Activated CD4-positive, alpha-beta T cell treated with anti-CD3 and anti-CD28 coated beads, Interleukin-2, amount 50 U/mL, for 16 hours (primary cell): ENCODE results near the gene SERPING1.

ENCODE experiments used
- DNase-seq: peaks from one replicate; pipeline ENCODE4 v3.0.0-alpha.2; 2020

The SERPING1 gene

DNA sequence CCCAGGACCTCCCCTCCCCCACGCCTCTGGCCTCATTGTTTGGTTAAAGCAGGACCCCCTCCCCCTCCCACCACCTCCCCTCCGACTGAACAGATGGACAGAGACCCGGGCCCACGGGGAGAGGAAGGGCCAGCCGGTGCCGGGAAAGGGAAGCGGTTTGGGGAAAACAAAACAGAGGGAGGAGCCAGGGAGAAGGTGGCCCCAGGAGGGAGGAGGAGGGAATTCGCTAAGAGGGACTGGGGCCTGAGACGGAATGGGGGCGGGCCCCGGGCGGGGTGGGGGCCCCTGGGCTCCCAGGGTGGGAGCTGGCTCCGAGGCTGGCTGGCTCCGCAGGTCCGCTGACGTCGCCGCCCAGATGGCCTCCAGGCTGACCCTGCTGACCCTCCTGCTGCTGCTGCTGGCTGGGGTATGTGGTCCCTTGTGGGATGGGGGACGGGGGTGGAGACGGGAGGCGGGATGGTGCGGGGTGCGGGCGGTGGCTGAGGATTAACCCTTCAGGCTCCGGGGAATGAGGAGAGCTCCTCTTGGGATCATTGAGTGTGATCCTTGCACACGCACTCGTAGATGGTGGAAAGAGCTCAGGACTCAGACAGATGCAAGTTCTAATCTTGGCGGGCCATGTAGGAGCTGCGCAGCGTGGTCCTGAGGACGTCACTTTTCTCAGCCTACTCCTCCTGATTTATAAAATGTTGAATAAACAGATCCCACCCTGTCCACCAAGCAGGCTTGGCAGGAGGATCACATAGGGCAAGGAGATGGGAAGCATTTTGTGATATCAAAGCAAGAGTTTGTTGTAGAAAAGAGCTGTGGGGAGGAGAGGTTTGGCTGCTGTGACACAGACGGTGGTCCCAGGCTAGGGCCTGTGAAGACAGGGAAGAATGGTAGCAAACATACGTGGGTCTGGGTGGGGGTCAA lies 688 bp downstream of the SERPING1 start:
- DNase-seq: no peak

DNA sequence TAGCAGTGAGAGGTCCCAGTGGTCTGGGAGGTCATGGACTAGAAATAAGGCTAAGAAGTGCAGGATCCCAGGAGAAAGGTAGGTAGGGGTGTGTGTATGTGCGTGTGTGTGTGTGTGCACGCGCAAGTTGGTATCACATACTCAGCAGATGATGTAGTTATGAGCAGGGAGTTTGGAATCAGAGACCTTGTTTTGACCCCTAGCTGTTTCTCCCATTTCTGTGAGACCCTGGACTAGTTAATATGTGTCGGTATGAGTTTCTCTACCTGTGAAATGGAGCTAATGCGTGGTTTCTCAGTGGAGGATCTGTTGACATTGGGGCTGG lies 1.3 kb downstream of the SERPING1 start:
- DNase-seq: no peak

DNA sequence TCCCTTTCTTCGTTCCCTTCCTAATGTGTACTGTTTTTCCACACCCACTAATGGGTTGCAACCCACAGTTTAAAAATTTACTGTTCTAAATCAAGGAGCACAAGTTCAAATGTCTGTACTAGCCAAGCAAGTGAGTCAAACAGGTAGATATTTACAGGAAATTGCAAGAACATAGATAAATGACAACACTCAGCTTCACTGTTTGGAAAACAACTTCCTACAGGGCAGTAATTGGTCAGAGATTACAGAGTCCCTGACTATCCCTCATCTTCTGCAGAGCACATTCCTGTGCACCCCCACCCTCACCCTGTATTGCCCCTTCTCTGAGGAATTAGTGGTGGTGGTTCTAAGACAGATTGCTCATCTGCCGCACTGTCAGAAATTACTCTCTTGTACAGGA lies 1.9 kb downstream of the SERPING1 start:
- no peak for DNase-seq

DNA sequence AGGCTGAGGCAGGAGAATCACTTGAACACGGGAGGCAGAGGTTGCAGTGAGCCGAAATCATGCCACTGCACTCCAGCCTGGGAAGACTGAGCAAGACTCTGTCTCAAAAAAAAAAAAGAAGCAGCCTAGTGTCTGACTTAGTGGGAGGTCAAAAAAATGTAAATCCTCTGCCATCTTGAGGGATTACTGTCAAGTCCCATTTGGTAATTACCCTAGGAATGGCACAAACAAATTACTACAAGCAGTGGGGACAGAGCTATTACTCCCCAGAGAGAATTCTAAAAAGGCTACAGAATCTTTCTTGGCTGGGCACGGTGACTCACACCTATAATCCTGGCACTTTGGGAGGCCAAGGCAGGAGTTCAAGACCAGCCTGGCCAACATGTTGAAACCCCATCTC lies 3.8 kb downstream of the SERPING1 start:
- DNase-seq: no peak

DNA sequence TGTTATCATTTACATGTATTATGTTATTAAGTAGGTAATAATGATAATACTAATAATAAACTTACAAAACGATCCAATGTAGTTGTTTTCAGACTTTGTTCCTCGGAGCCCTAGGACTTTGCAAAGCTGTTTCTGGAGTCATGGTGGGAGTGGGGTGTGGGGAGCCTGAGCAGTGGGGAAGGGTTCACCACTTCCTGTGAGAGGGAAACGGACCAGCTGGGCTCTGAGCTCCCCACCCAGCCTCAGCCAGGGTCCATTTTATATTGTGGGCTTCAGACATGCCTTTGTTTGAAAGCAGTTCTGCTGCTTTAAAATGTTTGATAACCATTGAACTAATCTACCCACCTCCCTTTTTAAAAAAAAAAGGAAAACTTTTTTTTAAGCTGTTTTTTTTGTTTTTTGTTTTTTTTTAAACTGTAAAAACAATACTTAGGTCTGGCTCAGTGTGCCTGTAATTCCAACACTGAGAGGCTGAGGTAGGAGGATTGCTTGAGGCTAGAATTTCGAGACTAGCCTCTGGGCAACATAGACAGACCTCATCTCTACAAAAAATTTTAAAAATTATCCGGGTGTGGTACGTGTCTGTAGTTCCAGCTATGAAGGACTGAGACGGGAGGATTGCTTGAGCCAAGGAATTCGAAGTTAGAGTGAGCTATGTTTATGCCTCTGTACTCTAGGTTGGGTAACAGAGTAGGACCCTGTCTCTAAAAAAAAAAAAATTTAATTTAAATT lies 7.0 kb downstream of the SERPING1 start:
- no peak for DNase-seq

DNA sequence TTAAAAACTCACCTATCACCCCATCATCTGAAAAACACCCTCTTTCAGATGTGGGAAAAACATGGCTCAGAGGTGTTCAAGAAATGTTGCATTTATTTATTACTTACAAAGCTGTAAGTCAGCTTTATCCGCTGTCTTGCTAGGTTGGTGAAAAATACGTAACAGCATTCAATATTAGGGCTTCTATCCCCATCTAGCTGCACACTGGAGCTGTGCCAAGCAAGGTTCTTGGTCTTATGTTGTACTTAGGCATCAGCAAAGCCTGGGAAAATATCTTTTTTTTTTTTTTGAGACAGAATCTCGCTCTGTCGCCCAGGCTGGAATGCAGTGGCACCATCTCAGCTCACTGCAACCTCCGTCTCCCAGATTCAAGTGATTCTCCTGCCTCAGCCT lies 7.5 kb downstream of the SERPING1 start:
- DNase-seq: no peak

DNA sequence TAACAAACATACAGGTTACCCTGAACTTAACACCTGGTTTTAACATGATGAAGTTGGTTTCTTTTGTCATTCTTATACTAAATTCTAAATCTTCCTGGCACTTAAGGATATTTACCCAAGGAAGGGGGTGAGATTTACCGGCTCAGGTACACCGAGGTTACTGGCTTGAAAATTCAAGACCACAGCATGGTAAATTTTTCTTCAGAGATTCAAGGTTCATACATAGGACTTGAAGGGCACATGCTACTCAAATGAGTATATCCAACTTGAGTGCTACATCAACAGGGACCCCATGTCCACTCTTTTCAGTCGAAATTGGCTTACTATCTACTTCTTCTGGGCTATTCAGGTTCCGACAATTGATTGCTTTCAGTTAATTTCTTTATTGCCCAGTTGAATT lies 12.7 kb downstream of the SERPING1 start:
- DNase-seq: no peak

DNA sequence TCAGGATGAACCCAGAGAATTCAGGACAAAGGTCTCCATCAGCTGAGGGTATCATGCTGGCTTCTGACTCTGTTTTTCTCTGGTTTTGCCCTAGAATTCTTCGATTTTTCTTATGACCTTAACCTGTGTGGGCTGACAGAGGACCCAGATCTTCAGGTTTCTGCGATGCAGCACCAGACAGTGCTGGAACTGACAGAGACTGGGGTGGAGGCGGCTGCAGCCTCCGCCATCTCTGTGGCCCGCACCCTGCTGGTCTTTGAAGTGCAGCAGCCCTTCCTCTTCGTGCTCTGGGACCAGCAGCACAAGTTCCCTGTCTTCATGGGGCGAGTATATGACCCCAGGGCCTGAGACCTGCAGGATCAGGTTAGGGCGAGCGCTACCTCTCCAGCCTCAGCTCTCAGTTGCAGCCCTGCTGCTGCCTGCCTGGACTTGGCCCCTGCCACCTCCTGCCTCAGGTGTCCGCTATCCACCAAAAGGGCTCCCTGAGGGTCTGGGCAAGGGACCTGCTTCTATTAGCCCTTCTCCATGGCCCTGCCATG lies 16.8 kb downstream of the SERPING1 start:
- no peak for DNase-seq

DNA sequence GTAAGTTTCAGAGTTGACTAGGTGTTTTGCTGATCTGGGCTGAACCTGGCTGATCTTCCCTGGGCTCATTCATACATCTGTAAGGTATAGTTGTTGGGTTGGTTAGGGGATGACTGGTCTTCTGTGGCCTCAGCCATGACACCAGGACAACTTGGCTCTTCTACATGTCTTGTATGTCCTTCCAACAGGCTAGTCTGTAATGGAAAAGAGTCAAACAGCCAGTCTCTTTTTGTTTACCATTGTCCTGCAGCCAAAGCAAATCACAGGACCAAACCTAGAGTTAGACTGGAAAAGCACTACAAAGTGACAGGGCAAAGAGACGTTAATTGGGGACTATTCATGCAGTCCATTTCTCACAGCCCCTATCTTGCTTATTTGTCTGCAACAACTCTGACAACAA lies 17.8 kb downstream of the SERPING1 start:
- no peak for DNase-seq

DNA sequence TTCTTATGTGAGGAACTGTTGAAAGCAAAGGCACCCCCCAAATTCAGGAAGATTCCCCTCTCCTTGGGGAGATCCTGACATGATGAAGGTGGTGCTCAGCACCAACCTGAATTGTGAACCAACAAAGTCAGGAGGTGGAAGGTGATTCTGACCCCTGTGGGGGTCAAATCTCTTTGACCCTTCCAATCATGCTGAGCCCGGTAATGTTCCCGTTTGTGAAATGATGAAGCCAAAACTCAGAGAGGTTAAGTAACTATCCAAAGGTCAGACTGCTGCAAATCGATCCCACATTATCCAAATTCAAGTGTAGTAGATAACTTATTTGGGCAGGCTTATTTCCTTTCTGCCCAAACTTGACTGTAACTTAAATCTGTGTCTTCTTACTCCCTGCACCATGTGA lies 19.1 kb downstream of the SERPING1 start:
- no peak for DNase-seq

DNA sequence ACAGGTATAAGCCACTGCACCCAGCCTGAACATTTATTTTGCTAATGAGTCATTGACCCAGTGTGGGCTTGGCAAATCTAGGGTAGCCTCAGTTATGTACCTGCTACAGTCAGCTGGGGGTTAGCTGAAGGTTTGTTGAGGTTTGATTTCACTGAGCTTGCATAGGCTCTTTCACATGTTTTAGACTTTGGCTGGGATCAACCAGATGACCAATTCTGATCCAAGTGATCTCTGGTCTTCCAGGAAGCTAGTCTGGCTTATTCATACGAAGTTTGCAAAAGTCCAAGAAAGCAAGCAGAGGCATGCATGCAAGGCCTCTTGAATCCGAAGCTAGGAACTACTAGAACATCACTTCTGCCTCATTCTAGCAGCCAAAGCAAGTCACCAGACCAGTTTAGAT lies 21.0 kb downstream of the SERPING1 start:
- no peak for DNase-seq

DNA sequence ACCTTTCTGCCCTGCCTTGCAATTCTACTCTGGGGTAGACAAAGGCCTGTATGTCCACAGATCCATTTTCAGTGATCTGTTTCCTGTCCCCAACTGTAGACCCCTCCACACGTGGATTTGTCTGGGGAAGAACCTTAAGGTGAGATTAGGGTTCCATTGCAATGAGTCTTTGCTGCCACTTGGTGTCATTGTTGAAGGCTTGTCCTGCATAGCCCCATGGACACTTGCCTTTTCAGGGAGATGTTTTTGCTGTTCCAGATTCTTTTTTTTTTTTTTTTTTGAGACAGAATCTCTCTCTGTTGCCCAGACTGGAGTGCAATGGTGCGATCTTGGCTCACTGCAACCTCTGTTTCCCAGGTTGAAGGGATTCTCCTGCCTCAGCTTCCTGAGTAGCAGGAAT lies 21.8 kb downstream of the SERPING1 start:
- no peak for DNase-seq

DNA sequence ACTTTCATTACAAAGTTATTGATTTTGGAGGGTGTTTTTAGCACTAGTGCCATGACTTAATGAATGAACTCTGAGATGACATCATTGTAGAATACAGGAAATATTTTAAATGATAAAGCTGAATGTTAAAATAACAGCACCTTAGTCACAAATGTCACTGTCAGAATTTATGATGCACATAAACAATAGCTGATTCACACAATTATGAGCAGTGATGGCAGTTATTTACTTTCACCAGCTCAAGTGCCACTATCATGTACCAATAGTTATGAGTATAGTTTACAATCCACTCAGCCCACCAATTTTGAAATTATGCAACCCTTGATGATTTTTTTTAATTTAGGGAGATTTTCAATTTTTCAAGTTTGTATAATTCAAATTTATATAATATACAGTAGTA lies 23.0 kb downstream of the SERPING1 start:
- DNase-seq: no peak

DNA sequence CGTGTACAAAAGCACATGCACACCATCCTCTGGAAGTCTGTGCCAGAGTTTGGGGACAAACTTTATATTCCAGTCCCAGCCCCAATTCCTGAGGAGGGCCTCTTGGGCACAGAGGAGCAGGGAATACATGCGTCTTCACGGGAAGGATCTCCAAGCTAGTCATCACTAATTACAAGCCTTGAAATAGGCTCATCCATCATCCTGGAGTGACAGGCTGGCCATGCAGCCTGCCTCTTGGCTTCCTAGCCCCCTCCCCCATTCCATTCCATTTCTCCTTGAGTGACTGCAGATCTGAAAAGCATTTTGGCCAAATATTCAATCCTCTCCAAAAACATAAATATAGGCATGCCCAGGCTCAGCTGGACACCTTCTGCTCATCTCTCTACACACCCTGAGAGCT lies 24.8 kb downstream of the SERPING1 start:
- DNase-seq: no peak

DNA sequence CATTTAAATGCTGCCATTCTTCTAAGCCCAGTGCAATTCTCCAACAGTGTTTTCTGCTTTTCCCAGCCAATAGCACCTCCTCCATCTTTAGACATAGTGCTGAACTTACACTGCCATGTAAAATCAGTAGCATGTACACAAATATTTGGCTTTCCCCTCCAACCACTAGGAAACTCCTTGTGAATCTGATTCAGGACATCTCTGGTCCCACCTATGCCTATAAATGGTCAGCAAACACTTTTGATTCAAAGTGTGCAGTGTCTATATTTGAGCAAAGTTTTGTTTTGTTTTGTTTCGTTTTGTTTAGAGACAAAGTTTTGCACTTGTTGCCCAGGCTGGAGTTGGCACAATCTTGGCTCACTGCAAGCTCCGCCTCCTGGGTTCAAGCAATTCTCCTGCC lies 27.4 kb downstream of the SERPING1 start:
- DNase-seq: no peak

DNA sequence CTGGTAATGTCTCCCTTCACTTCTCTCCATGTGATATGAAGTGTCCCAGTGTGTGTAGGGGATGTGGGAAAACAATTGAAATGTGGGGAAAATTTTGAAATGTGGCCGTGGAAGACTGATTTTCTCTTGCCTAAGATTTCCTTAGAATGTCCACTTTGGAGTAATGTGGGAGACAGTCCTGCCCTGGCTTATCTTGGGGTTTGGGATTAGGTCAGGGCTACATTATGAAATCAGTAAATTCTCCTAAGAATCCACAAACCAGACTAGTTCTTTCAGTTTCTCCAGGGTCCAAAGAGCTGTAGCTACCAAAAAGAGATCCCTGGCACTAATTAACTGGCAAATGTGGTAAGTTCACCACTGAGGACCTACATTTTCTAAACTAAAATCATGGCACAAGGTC lies 29.4 kb downstream of the SERPING1 start:
- no peak for DNase-seq

DNA sequence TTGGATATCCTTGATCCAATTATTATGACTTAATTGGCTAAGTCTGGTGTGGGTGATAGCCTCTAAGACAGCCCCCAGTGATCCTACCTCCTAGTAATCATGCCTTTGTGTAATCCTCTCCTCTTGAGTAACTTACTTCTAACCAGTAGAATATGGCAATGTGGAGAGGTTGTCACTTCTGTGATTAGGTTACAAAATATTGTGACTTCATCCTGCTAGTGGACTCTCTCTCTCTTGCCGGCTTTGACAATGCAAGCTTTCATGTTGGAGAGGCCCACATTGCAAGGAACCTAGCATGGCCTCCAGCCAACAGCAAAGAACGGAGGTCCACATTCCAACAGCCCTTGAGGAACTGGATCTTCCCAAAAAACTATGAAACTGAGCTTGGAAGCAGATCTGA lies 32.7 kb downstream of the SERPING1 start:
- no peak for DNase-seq

DNA sequence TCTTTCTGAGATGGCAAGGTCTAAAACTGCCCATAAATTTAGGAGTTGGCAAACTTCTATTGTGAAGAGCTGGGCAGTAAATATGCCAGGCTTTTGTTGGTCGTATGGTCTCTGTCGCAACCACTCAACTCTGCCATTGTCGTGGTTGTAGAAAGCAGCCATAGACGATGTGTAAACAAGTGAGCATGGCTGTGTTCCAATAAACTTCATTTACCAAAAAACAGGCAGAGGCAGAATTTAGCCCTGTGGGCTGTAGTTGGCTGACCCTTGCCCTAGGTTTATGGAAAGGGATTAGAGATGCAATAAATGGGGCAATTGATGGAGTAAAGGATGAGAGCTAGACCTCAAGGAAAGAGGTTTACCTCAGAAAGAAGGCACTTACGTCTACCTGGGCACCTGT lies 34.6 kb downstream of the SERPING1 start:
- no peak for DNase-seq

DNA sequence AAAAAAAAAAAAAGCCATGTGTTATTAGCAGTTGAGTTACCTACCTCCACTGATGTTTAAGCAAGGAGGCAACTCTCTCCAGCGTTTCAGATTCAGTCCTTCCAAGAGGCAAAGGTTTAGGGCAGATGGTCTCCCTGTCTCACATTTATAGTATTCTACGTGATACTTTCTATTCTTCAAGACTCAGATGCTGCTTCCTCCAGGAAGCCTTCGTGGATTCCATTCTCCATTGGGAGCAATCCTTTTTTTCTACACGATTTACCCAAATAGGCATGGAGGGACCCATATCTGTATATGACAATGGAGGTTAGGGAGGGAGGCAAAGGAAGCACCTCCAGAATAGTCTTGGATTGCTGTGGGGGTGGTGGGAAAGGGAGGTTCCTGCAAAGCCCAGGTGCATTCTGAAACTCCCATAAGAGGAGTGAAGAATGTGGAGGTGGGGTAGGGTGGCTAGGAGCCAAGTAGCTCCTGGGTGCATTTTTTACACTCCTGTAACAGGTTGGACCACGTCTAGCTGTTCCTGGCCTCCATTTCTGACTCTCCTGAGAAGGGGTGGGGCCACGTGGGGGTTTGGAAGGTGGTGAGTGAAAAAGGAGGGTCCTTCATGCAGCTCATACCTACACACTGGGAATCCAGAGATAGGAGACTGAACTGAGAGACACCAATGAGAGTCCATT lies 36.0 kb downstream of the SERPING1 start:
- DNase-seq: no peak

DNA sequence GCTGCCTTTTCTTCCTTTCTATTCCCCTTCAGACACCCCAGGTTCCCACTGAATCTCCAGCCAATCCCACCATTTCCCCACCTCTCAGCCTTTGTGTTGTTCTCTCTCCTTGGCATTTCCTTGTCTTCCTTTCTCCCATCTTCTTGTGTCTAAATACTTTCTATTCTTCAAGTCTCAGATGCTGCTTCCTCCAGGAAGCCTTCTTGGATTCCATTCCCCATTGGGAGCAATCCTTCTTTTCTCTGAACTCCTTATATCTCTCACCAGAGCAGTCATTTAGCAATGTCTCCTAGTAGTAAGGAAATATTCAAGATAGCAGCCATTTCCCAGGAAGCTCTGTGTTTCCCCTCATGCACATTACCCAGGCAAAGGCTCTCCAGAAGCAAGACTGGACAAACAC lies 36.8 kb downstream of the SERPING1 start:
- no peak for DNase-seq

DNA sequence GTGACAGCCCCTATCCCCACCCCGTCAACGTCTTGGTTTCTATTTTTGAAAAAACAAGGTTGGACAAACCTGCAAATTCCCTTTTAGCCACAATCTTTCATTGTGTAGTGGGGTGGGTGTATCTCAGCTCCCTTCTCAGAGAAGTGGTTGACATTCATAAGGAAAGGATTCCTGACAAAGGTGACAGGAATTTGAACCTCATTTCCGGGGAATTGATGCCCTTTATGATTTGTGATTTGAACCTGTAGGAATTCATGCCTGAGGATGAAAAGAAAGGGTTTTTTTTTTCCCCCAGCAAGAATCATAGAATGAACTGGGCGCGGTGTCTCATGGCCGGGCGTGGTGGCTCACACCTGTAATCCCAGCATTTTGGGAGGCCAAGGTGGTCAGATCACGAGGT lies 37.8 kb downstream of the SERPING1 start:
- no peak for DNase-seq

DNA sequence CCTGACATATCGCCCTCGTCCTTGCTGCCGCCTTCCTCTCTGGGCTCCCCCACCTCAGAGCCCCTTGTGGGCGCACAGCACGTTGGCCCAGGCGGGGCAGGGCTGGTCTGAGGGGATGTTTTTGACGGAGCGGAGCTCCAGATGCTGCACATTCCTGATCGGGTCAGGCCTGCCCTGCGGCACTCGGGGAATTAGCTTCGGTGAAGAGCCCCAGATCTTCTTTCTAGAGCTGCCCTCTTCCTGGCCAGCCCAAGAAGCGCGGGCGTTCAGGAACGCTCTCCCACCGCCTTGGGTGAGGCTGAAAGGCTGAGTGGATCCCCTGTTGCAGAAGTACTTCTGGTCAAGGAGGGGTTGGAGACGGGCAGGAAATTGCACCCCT lies 40.1 kb downstream of the SERPING1 start:
- DNase-seq: no peak

DNA sequence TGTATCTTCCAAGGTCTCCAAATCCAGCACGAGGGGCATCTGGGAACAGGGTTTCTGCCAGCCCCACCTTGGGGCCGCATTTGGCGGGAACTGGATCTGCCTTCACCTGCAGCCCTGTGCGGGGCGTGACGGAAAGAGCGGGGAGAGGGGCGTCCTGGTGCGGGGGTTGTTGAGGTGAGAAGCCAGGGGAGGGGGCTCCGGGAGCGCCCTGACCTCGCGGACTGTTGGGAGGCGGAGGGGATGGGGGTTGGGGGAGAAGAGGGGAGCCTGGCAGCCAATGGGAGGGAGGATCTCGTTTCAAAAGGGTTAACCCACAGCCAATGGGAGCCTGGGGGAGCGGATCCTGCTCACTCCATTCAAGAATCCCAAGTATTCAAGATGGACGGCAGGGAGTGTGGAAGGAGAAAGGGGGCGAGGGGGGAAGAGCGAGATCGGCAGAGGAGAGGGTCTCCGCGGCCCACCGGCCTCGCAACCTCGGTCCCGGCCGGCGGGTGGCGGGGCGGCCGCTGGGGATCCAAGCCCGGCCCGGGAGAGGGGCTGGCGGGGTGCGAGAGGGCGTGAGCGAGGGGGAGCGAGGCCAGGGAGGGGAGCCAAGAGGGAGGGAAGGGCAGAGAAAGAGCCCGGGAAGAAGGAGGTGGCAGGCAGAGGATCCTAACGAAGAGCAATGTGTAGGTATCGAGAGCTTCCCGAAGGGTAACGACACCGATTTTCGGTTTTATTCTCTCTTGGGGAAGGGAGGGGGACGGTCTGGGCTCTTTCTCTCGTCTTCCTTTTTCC lies 40.7 kb downstream of the SERPING1 start:
- no peak for DNase-seq
